GM12872 (cell line): Measurements from ENCODE around the gene GPR107.

Source experiments
- TF ChIP-seq, protein P1 (sequence below): IDR thresholded peaks from 3 replicates; pipeline ENCODE4 v1.5.1; 2011; ENCODE audit warnings: low read depth, mild to moderate bottlenecking, low read length, moderate library complexity; ENCODE audit not compliant: insufficient read depth

The GPR107 gene

DNA sequence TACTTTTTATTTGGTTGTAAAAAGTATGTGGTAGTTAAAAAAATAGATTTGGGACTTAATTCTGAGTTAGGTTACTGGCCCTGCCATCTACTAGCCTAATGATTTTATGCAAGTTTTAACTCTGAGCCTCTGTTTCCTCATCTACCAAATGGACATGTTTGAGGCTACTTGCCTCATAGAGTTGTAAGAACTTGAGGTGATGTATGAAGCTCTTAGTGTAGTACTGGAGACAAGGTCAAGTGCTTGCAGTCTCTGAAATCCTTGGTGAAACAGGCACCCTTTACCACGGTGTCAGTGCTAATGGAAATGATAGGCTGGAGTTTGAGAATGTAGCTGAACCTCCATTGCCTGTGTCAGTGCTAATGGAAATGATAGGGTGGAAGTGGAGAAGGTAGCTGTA, 15.3 kb downstream of the GPR107 start:
- TF ChIP-seq, protein P1, sequence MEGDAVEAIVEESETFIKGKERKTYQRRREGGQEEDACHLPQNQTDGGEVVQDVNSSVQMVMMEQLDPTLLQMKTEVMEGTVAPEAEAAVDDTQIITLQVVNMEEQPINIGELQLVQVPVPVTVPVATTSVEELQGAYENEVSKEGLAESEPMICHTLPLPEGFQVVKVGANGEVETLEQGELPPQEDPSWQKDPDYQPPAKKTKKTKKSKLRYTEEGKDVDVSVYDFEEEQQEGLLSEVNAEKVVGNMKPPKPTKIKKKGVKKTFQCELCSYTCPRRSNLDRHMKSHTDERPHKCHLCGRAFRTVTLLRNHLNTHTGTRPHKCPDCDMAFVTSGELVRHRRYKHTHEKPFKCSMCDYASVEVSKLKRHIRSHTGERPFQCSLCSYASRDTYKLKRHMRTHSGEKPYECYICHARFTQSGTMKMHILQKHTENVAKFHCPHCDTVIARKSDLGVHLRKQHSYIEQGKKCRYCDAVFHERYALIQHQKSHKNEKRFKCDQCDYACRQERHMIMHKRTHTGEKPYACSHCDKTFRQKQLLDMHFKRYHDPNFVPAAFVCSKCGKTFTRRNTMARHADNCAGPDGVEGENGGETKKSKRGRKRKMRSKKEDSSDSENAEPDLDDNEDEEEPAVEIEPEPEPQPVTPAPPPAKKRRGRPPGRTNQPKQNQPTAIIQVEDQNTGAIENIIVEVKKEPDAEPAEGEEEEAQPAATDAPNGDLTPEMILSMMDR: no peak

DNA sequence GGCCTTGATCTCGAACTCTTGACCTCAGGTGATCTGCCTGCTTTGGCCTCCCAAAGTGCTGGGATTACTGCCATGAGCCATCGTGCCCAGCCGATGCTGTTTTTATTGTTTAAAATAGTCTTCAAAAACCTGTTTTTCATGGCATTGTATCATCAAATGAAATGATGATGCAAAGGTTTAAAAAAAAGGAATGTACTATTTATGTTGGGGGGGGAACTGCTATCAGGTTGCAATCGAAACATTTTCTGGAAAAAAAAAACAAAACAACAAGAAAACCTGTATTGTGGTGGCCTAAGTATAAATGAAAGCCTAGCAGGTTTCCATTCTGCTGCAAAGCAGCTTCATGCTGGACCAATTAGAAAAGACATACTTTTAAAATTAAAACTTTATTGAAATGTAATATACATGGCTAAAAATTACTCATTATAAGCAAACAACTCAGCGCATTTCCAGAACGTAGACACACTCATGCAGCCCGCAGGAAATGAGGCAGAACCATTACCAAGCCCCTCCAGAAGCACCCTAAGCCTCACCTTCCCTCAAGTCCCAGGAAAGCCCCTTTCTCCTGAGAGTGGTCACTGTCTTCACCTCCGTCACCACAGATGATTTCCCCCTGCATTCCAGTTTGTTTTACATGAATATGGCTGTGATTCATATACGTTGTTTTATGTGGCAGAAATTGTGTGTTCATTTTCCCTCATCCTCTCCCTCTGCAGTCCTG, 19.0 kb downstream of the GPR107 start:
- TF ChIP-seq, protein P1: no peak

DNA sequence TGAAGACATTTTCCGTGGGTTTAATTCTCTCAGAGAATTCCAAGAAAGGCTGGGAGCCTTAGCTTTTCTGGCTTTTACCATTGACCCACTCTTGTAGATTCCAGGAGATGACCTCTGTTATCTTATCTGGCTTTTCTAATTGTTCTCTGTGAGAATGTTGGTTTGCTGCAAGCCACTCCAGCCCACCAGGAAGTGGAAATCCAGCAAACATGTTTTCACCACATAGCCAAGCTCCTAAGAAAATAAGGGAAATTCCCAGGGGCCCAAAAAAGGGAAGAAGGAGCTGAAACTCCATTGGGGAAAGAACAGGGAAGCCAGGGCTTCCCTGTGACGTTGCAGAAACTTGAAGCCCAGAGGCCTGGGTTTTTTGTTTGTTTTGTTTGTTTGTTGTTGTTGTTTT, 19.7 kb downstream of the GPR107 start:
- TF ChIP-seq, protein P1: no peak

DNA sequence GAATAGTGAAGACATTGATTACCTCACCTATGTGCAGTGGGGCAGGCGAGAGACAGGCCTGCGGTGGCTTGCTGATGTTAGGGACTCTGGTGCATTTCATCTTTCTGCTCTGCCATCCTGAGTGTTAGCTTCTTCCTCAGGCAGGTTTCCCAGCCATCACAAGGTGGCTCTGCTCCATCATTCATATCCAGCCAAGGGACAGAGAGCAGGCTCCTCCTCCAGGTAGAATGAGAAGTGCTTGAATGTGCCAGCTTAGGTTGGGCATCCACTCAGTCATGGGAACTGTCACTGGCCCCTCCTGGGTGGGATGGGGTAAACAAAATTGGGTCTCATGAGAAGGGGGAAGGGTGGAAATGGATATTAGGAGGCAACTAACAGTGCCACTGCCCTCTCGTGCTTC, 24.8 kb downstream of the GPR107 start:
- TF ChIP-seq, protein P1: no peak

DNA sequence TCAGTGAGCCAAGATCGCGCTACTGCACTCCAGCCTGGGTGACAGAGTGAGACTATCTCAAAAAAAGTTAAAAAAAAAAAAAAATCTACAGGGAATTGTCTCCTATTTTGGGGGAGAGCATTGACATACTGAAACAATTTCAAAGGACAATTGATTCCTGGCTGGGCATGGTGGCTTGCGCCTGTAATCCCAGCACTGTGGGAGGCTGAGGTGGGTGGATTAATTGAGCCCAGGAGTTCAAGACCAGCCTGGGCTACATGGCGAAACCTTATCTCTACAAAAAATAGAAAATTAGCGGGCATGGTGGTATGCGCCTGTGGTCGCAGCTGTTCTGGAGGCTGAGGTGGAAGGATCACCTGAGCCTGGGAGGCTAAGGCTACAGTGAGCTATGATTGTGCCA, 30.6 kb downstream of the GPR107 start:
- TF ChIP-seq, protein P1: no peak

DNA sequence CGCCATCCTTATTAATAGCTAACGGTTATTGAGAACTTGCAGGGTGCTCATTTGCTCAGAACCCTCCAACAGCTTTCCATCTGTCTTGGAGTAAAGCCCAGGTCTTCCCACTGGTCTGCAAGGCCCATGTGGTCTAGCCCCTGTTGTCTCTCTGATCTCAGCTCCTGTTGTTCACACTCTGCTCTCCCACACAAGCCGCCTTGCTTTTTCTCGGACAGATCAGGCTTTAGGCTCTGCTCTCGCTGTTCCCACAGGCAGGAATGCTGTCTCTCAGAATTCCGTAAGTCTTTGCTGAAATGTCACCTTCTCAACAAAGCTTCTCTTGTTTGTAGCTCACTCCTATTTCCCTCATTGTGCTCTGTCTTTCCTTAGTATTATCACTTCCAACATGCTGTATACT, 34.3 kb downstream of the GPR107 start:
- TF ChIP-seq, protein P1: no peak

DNA sequence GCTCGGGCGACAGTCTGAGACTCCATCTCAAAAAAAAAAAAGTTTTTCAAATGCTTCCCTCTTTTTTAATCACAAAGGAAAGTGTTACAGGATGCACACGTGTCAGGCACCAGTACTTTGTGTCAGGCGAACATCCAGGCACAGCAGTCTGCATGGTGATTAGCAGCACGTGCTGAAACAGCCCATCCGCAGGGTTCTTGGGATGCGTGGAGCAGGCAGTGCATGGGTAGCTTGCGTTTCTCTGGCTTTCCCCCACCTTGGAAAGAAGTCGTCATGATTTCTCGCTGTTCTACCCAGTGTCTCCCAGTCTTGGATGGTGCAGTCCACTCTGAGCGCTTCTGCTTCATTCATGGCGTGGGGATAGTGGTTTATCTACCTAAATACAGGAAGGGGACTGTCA, 35.4 kb downstream of the GPR107 start:
- TF ChIP-seq, protein P1: no peak
